Measurements from ENCODE around the gene SPATA20.

Gene SPATA20

DNA sequence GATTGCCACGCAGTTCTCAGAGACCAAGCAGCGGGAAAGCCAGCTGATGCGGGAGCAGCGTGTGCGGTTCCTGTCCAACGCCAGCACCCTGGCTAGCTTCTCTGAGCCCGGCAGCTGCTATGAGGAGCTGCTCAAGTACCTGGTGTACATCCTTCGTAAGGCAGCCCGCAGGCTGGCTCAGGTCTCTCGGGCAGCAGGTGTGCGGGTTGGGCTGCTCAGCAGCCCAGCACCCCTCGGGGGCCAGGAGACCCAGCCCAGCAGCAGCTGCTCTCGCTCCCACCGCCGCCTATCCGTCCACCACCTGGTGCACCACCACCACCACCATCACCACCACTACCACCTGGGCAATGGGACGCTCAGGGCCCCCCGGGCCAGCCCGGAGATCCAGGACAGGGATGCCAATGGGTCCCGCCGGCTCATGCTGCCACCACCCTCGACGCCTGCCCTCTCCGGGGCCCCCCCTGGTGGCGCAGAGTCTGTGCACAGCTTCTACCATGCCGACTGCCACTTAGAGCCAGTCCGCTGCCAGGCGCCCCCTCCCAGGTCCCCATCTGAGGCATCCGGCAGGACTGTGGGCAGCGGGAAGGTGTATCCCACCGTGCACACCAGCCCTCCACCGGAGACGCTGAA lies 28.7 kb downstream of the SPATA20 start (continued):
- TF ChIP-seq, protein P1, sequence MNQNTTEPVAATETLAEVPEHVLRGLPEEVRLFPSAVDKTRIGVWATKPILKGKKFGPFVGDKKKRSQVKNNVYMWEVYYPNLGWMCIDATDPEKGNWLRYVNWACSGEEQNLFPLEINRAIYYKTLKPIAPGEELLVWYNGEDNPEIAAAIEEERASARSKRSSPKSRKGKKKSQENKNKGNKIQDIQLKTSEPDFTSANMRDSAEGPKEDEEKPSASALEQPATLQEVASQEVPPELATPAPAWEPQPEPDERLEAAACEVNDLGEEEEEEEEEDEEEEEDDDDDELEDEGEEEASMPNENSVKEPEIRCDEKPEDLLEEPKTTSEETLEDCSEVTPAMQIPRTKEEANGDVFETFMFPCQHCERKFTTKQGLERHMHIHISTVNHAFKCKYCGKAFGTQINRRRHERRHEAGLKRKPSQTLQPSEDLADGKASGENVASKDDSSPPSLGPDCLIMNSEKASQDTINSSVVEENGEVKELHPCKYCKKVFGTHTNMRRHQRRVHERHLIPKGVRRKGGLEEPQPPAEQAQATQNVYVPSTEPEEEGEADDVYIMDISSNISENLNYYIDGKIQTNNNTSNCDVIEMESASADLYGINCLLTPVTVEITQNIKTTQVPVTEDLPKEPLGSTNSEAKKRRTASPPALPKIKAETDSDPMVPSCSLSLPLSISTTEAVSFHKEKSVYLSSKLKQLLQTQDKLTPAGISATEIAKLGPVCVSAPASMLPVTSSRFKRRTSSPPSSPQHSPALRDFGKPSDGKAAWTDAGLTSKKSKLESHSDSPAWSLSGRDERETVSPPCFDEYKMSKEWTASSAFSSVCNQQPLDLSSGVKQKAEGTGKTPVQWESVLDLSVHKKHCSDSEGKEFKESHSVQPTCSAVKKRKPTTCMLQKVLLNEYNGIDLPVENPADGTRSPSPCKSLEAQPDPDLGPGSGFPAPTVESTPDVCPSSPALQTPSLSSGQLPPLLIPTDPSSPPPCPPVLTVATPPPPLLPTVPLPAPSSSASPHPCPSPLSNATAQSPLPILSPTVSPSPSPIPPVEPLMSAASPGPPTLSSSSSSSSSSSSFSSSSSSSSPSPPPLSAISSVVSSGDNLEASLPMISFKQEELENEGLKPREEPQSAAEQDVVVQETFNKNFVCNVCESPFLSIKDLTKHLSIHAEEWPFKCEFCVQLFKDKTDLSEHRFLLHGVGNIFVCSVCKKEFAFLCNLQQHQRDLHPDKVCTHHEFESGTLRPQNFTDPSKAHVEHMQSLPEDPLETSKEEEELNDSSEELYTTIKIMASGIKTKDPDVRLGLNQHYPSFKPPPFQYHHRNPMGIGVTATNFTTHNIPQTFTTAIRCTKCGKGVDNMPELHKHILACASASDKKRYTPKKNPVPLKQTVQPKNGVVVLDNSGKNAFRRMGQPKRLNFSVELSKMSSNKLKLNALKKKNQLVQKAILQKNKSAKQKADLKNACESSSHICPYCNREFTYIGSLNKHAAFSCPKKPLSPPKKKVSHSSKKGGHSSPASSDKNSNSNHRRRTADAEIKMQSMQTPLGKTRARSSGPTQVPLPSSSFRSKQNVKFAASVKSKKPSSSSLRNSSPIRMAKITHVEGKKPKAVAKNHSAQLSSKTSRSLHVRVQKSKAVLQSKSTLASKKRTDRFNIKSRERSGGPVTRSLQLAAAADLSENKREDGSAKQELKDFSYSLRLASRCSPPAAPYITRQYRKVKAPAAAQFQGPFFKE (tag by site-specific recombination; IDR thresholded peaks at IDR 0.05; ENCODE audit: borderline replicate concordance), result no peak
- no peak for TF ChIP-seq ZEB2 (tag by site-specific recombination; IDR thresholded peaks at IDR 0.05)
- TF ChIP-seq TCF7L2 (IDR thresholded peaks at IDR 0.05; ENCODE audit: borderline replicate concordance, low read depth, low read length), result no peak
- no peak for TF ChIP-seq ZNF211 (tag by site-specific recombination; IDR thresholded peaks at IDR 0.05; ENCODE audit: low read depth)
- TF ChIP-seq, protein P2, sequence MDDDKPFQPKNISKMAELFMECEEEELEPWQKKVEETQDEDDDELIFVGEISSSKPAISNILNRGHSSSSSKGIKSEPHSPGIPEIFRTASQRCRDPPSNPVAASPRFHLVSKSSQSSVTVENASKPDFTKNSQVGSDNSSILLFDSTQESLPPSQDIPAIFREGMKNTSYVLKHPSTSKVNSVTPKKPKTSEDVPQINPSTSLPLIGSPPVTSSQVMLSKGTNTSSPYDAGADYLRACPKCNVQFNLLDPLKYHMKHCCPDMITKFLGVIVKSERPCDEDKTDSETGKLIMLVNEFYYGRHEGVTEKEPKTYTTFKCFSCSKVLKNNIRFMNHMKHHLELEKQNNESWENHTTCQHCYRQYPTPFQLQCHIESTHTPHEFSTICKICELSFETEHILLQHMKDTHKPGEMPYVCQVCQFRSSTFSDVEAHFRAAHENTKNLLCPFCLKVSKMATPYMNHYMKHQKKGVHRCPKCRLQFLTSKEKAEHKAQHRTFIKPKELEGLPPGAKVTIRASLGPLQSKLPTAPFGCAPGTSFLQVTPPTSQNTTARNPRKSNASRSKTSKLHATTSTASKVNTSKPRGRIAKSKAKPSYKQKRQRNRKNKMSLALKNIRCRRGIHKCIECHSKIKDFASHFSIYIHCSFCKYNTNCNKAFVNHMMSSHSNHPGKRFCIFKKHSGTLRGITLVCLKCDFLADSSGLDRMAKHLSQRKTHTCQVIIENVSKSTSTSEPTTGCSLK (tag by site-specific recombination; IDR thresholded peaks at IDR 0.05), result no peak
- TF ChIP-seq, protein P3, sequence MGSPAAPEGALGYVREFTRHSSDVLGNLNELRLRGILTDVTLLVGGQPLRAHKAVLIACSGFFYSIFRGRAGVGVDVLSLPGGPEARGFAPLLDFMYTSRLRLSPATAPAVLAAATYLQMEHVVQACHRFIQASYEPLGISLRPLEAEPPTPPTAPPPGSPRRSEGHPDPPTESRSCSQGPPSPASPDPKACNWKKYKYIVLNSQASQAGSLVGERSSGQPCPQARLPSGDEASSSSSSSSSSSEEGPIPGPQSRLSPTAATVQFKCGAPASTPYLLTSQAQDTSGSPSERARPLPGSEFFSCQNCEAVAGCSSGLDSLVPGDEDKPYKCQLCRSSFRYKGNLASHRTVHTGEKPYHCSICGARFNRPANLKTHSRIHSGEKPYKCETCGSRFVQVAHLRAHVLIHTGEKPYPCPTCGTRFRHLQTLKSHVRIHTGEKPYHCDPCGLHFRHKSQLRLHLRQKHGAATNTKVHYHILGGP (tag by site-specific recombination; IDR thresholded peaks at IDR 0.05), result no peak
- TF ChIP-seq, protein P4, sequence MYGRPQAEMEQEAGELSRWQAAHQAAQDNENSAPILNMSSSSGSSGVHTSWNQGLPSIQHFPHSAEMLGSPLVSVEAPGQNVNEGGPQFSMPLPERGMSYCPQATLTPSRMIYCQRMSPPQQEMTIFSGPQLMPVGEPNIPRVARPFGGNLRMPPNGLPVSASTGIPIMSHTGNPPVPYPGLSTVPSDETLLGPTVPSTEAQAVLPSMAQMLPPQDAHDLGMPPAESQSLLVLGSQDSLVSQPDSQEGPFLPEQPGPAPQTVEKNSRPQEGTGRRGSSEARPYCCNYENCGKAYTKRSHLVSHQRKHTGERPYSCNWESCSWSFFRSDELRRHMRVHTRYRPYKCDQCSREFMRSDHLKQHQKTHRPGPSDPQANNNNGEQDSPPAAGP (tag by site-specific recombination; IDR thresholded peaks at IDR 0.05), result no peak

DNA sequence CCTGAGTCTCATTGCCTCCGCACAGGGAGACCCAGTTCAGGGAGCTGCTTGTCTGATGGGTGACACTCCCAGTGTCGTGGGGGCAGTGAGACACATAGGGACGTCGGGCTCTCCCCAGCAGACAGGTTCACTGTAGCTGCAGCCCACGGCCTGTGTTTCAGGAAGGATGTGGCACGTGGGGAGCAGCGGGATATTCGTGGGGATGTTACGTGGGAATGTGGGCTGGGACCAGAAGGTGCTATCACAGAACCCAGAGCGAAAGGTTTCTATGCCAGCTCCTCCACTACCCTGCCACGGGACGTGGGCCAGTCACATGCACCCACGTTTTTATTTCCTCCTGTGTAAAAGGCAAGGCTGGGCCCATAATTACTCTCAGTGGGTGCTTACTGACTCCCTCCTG lies 29.9 kb downstream of the SPATA20 start:
- H3K4me1 ChIP-seq (ENCODE audit: control insufficient read depth, insufficient read depth, low read length), result no peaks in the 10 kb centered on the region
- no peak overlapping the region for H3K4me3 ChIP-seq (ENCODE audit: low read depth, low read length)
- TF ChIP-seq, protein P5, sequence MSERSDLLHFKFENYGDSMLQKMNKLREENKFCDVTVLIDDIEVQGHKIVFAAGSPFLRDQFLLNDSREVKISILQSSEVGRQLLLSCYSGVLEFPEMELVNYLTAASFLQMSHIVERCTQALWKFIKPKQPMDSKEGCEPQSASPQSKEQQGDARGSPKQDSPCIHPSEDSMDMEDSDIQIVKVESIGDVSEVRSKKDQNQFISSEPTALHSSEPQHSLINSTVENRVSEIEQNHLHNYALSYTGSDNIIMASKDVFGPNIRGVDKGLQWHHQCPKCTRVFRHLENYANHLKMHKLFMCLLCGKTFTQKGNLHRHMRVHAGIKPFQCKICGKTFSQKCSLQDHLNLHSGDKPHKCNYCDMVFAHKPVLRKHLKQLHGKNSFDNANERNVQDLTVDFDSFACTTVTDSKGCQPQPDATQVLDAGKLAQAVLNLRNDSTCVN (tag by site-specific recombination; optimal IDR thresholded peaks at IDR 0.05), result no peak
- TF ChIP-seq, protein P6, sequence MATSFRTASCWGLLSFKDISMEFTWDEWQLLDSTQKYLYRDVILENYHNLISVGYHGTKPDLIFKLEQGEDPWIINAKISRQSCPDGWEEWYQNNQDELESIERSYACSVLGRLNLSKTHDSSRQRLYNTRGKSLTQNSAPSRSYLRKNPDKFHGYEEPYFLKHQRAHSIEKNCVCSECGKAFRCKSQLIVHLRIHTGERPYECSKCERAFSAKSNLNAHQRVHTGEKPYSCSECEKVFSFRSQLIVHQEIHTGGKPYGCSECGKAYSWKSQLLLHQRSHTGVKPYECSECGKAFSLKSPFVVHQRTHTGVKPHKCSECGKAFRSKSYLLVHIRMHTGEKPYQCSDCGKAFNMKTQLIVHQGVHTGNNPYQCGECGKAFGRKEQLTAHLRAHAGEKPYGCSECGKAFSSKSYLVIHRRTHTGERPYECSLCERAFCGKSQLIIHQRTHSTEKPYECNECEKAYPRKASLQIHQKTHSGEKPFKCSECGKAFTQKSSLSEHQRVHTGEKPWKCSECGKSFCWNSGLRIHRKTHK (tag by site-specific recombination; IDR thresholded peaks at IDR 0.05), result no peak
- no peaks in the 10 kb centered on the region for H3K36me3 ChIP-seq (ENCODE audit: control insufficient read depth in 2 of 2, insufficient read depth in 1 of 2, low read length in 2 of 2)
- H3K27ac ChIP-seq (ENCODE audit: extremely low read depth, low read depth, low read length), result no peak overlapping the region
- CTCF ChIA-PET, result interaction anchor here (1.5 kb wide), 1 partner anchor 26 kb away, joined by 5 read pairs; no protein-coding TSS in a partner anchor
- no peaks in the 10 kb centered on the region for H3K9me3 ChIP-seq (ENCODE audit: control insufficient read depth, insufficient read depth, low read depth, low read length)
- POLR2A ChIA-PET, result no interaction called here

Data from HEK293 (cell line).